Upper lobe of left lung (tissue), 4 donors: Measurements from ENCODE around the gene PTPN5.

Source experiments
- POLR2A ChIP-seq, 4 donors: fragments of 450-650 bp; IDR thresholded peaks; one replicate each; pipeline ENCODE4 v1.5.1; 2016 to 2017; ENCODE audit warnings: antibody characterized with exemption in 4 of 4, mild to moderate bottlenecking in 2 of 4
- POLR2AphosphoS5 ChIP-seq, 2 donors: sonication (generic); formaldehyde crosslinking; IDR thresholded peaks; one replicate each; pipeline ENCODE4 v1.5.1; 2017; ENCODE audit warnings: antibody characterized with exemption in 2 of 2
- TF ChIP-seq, protein P1 (sequence below), 6 experiments: fragments of 450-650 bp in 4 of 6; fragments of 200-600 bp in 2 of 6; sonication (generic) in 2 of 6; IDR thresholded peaks; one replicate each; pipeline ENCODE4 v1.5.1; 2016 to 2019; ENCODE audit warnings: antibody characterized with exemption in 6 of 6

DNA sequence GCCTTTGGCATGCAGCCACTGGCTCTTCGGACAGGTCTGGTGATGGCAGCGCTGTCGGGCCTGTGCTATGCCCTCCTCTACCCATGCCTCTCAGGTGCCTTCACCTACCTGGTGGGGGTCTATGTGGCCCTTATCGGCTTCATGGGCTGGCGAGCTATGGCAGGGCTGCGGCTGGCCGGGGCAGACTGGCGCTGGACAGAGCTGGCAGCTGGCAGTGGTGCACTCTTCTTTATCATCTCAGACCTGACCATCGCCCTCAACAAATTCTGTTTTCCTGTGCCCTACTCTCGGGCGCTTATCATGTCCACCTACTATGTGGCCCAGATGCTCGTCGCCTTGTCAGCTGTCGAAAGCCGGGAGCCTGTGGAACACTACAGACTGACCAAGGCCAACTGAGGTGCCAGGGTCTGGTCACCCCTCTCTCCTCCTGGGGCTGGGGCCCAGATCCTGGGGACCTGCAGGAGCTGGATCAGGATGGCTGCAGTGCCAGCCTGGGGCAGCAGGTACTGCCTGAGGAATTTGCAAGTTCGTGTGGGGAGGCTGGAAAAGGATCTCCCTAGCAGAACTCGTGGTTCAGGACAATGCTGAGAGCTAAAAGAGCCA, 89.9 kb downstream of the PTPN5 start:
- TF ChIP-seq POLR2AphosphoS5 (IDR thresholded peaks at IDR 0.05) = no peak
- TF ChIP-seq, protein P1, sequence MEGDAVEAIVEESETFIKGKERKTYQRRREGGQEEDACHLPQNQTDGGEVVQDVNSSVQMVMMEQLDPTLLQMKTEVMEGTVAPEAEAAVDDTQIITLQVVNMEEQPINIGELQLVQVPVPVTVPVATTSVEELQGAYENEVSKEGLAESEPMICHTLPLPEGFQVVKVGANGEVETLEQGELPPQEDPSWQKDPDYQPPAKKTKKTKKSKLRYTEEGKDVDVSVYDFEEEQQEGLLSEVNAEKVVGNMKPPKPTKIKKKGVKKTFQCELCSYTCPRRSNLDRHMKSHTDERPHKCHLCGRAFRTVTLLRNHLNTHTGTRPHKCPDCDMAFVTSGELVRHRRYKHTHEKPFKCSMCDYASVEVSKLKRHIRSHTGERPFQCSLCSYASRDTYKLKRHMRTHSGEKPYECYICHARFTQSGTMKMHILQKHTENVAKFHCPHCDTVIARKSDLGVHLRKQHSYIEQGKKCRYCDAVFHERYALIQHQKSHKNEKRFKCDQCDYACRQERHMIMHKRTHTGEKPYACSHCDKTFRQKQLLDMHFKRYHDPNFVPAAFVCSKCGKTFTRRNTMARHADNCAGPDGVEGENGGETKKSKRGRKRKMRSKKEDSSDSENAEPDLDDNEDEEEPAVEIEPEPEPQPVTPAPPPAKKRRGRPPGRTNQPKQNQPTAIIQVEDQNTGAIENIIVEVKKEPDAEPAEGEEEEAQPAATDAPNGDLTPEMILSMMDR (IDR thresholded peaks at IDR 0.05) = no peak
- TF ChIP-seq POLR2A (IDR thresholded peaks at IDR 0.05) = no peak
